ENCODE measurements around the gene COMT. TPM values are rescaled to one million over a fixed set of nuclear protein-coding genes. Genes with fewer than 3 reads are reported as not detected.
A peak's percentile ranks its signal among the peaks of the same experiment; 100 is the strongest.

Gene COMT
- total and polyA plus RNA-seq, 2 of the 4 experiments (the other 2 are of a cell fraction), result 202 to 347 TPM

DNA sequence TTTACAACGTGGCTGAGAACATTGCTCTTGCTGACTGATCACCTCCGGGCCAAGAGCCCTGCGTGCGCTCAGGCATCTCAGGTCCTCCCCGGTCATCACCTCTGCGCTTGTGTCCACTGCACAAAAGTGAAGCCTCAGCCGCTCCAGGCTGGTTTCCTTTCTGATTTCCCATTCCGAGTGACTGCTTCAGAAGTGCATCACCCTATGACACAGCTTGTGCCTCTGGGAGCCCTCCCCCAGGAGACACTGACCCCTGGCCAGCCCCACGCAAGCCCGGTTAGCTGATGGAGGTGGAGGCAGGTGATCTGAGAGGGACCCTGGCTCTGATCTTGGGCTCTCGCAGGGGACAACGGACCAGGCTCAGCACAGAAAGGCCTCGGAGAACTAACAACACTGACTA is 48.6 kb upstream of the COMT start:
- Histone ChIP-seq H3K27ac (ENCODE audit: insufficient read depth, low read length) (peak overlapping the region; percentile 7; the same call in 1 of the 2 replicates), H3K56ac (ENCODE audit: extremely low read depth, insufficient read depth, low read length) (no peak overlapping the region), H3K4me2 (ENCODE audit: low read depth, low read length) (peak overlapping the region; percentile 0; the same call in 1 of the 2 replicates), H3K23ac (ENCODE audit: low read depth, low read length) (peak overlapping the region; percentile 3; the same call in 1 of the 2 replicates), H3K36me3 (ENCODE audit: control insufficient read depth, insufficient read depth, low read length) (peaks cover 13% of the 10 kb centered on the region), H2BK15ac (ENCODE audit: low read depth, low read length) (peak overlapping the region; percentile 88; the same call in 1 of the 3 replicates), H3K4me3 (ENCODE audit: insufficient read depth, low read depth, low read length) (no peak overlapping the region), H2AK5ac (ENCODE audit: low read depth, low read length) (peak overlapping the region; percentile 95), H3K9me1 (ENCODE audit: insufficient read depth, low read length) (peaks cover 11% of the 10 kb centered on the region), H2AFZ (replicated peaks; ENCODE audit: low read length, poor library complexity) (peak overlapping the region; percentile 48), H3K4me1 (ENCODE audit: control insufficient read depth, insufficient read depth, low read length) (peaks cover 27% of the 10 kb centered on the region), H3K14ac (replicated peaks; ENCODE audit: low read depth, low read length) (peak overlapping the region; percentile 64), H4K8ac (ENCODE audit: low read depth in 2 of 2, low read length in 2 of 2) (peak overlapping the region; percentile 78 to 96; a peak in 2 of 4 replicates), H2AK9ac (replicated peaks; ENCODE audit: low read depth, low read length, poor library complexity) (peak overlapping the region; percentile 7), H4K5ac (ENCODE audit: low read depth, low read length) (peak overlapping the region; percentile 32; the same call in 1 of the 2 replicates), H3K9me3 (ENCODE audit: control insufficient read depth, insufficient read depth, low read length) (no peaks in the 10 kb centered on the region), H4K20me1 (ENCODE audit: insufficient read depth, low read length) (no peaks in the 10 kb centered on the region; the same call in 1 of the 2 replicates), H2BK20ac (ENCODE audit: low read depth, low read length) (peak overlapping the region; percentile 54), H3K9ac (ENCODE audit: low read depth, low read length) (no peak overlapping the region), H3K79me1 (ENCODE audit: low read depth in 1 of 2, low read length in 2 of 2) (peaks cover 0 to 27% of the 10 kb centered on the region in 2 experiments; a peak in 3 of 4 replicates), H4K91ac (ENCODE audit: insufficient read depth, low read depth, low read length) (peak overlapping the region; percentile 96), H2BK5ac (ENCODE audit: low read depth, low read length, poor library complexity, severe bottlenecking) (peak overlapping the region; percentile 97), H3K18ac (ENCODE audit: low read depth, low read length) (no peak overlapping the region), H3K4ac (ENCODE audit: low read depth, low read length) (peak overlapping the region; percentile 97), H2BK120ac (ENCODE audit: low read depth, low read length) (peak overlapping the region; percentile 97), H3K27me3 (ENCODE audit: control insufficient read depth, insufficient read depth, low read length) (no peaks in the 10 kb centered on the region)
- WGBS, 2 experiments (ENCODE audit: extremely low coverage in 2 of 2, insufficient read length in 1 of 2), result 81% methylated on average over 7 of the region's 13 CpGs; no CpG with 5 or more reads in 1 of the 2 experiments
- intact Hi-C loops (cut with micrococcal nuclease) (loop anchor here (5.0 kb wide), 1 partner anchor 49 kb away; the partner anchor contains the start of genes COMT and TXNRD2), dilution Hi-C loops (cut with HindIII; ENCODE audit: low sequenced_read_pairs, unreplicated experiment) (no loop called here), in situ Hi-C loops (cut with MboI; ENCODE audit: low sequenced_read_pairs) (no loop called here)
- TF ChIP-seq CEBPB (IDR thresholded peaks at IDR 0.05; ENCODE audit: low read depth, low read length) (no peak), CTCF (conservative IDR thresholded peaks at IDR 0.05; ENCODE audit: low read depth, low read length) (no peak), BHLHE40 (IDR thresholded peaks at IDR 0.05; ENCODE audit: low read depth, low read length) (no peak), RFX5 (IDR thresholded peaks at IDR 0.05; ENCODE audit: low read depth, low read length) (no peak), MXI1 (IDR thresholded peaks at IDR 0.05; ENCODE audit: borderline replicate concordance, low read depth, low read length) (no peak), SMC3 (IDR thresholded peaks at IDR 0.05; ENCODE audit: low read depth, low read length) (no peak), MAZ (IDR thresholded peaks at IDR 0.05; ENCODE audit: borderline replicate concordance, low read depth, low read length) (no peak)
- ATAC-seq (ENCODE audit: low read depth), result peak; percentile 13
- CTCF ChIA-PET, result no interaction called here
- BruUV-seq (replicated peaks), result no TSS peak
- POLR2A ChIA-PET (ENCODE audit: unreplicated experiment), result no interaction called here
- DNase-seq, result peak; percentile 33
